Activated CD8-positive, alpha-beta memory T cell treated with anti-CD3 and anti-CD28 coated beads for 36 hours (primary cell): ENCODE results near the gene PPARA. TPM values are rescaled to one million over a fixed set of nuclear protein-coding genes. Genes with fewer than 3 reads are reported as not detected.
"Not testable (repeated sequence)": the region's sequence is repeated elsewhere in the genome, so short reads cannot be mapped to it uniquely, and the experiment has no call there.

Experiments used
- CTCF ChIA-PET: fragments of 350-600 bp; sonication (Branson Sonifier 250); formaldehyde crosslinking; loops from one replicate; lab custom pipeline; 2021; ENCODE audit warnings: antibody characterized with exemption; lab: Charles Lee
- POLR2A ChIA-PET: fragments of 350-600 bp; sonication (Branson Sonifier 250); formaldehyde crosslinking; loops from one replicate; lab custom pipeline; 2021; ENCODE audit warnings: antibody characterized with exemption; lab: Charles Lee
- total RNA-seq, 2 experiments: library from RNA; stranded (reverse); gene quantifications; one replicate each; pipeline ENCODE4 v1.2.3, GENCODE V29; 2021

The PPARA gene
- total RNA-seq, 2 experiments from 2014 or later: 12.1 to 12.3 TPM

GRCh38 chr22:46179748-46180147 is 29.4 kb downstream of the PPARA start:
- POLR2A ChIA-PET: no interaction called here
- CTCF ChIA-PET: no interaction called here

DNA sequence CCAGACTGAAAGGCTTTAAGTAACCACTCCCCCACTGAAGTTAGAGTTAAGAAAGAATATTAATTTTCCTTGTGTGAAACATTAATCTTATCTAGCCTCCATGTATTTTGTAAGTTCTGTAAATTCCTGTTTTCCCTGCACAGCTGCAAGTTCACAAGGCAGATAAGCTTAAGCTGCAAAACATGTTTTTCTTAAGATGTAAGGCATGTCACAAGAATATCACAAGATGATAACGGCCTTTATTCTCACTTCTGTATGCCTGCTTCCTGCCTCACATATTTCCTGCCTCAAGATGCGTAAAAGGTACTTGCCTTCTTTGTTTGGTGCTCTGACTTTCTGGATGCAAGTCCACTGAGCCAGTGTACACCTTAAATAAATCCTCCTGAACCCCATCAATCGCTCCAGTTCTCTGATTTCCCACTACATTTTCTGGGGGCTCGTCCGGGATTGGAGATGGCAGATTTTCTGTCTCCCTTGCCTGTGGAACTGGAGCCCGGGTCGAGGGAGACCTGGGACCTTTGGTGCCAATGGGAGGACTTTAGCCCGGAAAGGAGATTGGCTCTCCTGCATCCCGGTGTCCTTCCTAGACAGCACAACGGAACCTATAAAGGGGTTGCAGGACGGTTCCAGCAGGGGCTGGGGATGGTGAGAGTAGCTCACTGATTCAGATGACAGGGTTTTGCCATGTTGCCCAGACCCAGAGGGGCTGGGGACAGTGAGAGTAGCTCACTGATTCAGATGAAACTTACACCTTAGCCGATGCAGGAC is 30.2 kb downstream of the PPARA start:
- ChIA-PET CTCF (interaction anchor here (0.6 kb wide), 1 partner anchor 31 kb away, joined by 3 read pairs; no protein-coding TSS in a partner anchor), POLR2A (no interaction called here)

DNA sequence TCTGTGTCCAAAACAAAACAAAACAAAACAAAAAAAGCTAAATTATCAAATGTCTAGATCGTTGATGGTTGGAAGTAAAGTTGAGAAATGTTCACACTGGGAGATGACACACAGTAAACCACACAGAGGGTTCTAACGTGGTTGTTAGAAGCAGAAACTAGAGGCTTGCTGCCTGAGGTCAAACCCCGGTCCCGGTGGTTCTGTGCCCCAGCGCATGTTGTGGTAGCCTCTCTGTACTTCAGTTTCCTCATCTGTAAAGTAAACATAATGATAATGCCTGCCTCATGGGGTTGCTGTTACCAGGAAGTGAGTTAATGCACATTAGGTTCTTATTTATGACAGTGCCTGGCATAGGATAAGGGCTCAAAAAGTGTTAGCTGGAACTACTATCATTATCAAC is 33.4 kb downstream of the PPARA start:
- CTCF ChIA-PET: no interaction called here
- POLR2A ChIA-PET: interaction anchor here (0.6 kb wide), 1 partner anchor 513 kb away, joined by 3 read pairs; no protein-coding TSS in a partner anchor

DNA sequence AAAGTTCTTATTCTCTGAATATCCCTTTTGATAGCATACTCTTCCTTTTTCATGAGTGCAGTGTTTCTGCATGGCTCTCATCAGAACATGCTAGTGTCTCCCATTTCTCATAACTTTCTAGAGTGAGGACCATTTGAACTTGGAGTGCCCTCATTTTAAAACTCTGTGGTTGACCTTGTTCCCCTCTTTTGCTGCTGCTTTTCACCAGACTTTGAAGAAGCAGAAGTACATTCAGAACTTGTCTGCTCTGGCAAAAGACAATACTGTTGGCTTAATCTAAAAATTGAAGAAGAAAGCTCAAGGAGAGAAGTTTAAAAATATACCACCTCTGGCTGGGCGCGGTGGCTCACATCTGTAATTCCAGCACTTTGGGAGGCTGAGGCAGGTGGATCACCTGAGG is 35.0 kb downstream of the PPARA start:
- CTCF ChIA-PET: no interaction called here
- POLR2A ChIA-PET: no interaction called here

- ChIA-PET POLR2A (no interaction called here), CTCF (no interaction called here)
These were observed 37.5 kb downstream of the PPARA start for GRCh38 chr22:46187862-46188261.

DNA sequence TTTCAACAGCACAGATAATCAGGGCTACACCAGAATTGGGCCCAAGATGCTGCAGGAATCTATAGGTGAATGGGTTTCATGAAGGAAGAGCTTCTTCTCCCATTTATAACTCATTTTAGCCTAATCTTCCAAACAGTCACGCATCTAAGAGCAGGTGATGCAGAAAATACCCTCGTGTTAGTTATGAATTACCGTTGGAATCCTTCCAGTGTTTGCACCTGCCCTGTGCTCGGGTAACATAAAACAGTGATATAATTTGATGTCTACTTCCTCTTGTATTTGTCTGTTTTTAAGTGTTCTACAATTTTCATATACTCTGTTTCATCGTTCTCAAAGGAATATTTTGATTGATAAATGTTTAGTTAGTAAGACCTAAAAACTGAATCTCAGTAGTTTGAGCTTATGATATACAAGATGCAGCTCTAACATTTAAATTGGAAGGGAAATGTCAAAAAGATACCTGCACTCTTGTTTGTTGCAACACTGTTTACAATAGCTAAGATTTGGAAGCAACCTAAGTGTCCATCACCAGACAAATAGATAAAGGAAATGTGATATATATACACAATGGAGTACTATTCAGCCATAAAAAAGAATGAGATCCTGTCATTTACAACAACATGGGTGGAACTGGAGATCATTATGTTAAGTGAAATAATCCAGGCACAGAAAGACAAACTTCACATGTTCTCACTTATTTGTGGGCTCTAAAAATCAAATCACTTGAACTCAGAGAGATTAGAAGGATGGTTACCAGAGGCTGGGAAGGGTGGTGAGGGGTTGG is 42.1 kb downstream of the PPARA start:
- ChIA-PET CTCF (no interaction called here), POLR2A (no interaction called here)

DNA sequence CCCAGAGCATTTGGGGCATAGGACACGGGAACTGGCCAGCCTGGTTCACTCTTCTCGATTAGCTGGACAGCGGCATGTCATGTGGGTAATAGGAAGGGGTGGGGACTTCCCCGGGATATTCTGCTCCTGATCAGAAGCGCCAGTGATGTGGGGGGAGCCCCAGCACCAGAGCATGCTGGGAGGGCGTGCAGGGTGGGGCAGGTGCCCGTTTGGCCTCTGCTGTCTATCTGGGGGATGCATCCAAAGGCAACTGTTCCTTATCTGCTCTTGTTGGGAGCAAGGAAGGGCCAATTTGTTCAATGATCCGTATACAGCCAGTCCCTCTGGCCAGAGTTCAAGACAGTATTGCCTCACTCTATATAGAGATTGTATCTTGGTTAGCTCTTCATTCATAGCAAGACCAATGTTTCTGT is 43.6 kb downstream of the PPARA start:
- ChIA-PET POLR2A (no interaction called here), CTCF (interaction anchor here (0.7 kb wide), 2 partner anchors 31 to 598 kb away, joined by 3 to 4 read pairs; no protein-coding TSS in a partner anchor)

GRCh38 chr22:46195487-46196165 is 45.3 kb downstream of the PPARA start:
- ChIA-PET CTCF (interaction anchor here (0.6 kb wide), 1 partner anchor 51 kb away, joined by 4 read pairs; no protein-coding TSS in a partner anchor), POLR2A (no interaction called here)

DNA sequence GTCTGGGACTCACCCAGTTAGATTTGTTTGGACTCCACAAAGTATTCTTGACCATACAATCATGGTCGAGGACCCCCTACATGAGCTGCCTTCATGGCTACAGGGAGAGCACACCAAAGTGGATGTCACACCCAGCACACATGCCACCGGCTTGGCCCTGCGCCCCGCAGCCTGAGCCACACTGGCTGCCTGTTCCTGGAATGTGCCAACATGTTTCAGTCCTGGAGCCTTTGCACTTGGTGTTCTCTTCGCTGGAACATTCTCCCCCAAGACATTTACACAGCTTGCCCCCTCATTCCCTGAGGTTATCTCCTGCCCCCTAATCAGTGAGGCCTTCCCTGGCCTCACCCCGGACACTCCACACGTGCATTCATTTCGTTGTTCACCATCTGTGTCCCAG is 46.0 kb downstream of the PPARA start:
- ChIA-PET CTCF (interaction anchor here (0.6 kb wide), 1 partner anchor 52 kb away, joined by 4 read pairs; no protein-coding TSS in a partner anchor), POLR2A (no interaction called here)

DNA sequence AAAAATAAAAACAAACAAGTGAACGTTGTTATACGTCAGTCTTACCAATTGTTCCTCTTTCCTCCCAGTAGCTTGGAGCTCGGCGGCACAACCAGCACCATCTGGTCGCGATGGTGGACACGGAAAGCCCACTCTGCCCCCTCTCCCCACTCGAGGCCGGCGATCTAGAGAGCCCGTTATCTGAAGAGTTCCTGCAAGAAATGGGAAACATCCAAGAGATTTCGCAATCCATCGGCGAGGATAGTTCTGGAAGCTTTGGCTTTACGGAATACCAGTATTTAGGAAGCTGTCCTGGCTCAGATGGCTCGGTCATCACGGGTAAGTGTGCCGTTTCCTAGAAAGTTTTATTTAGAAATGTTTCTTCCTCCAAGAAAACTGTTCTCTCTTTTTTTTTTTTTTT is 47.9 kb downstream of the PPARA start:
- ChIA-PET CTCF (no interaction called here), POLR2A (interaction anchor here (0.6 kb wide), 1 partner anchor 269 kb away, joined by 3 read pairs; no protein-coding TSS in a partner anchor)

- CTCF ChIA-PET: interaction anchor here (0.8 kb wide), 1 partner anchor 63 kb away, joined by 3 read pairs; no protein-coding TSS in a partner anchor
- POLR2A ChIA-PET: not testable (repeated sequence)
These were observed 48.5 kb downstream of the PPARA start for GRCh38 chr22:46198806-46199205.

- CTCF ChIA-PET: interaction anchor here (0.7 kb wide), 1 partner anchor 17 kb away, joined by 3 read pairs; no protein-coding TSS in a partner anchor
- POLR2A ChIA-PET: no interaction called here
These were observed 50.9 kb downstream of the PPARA start for GRCh38 chr22:46201059-46201757.

DNA sequence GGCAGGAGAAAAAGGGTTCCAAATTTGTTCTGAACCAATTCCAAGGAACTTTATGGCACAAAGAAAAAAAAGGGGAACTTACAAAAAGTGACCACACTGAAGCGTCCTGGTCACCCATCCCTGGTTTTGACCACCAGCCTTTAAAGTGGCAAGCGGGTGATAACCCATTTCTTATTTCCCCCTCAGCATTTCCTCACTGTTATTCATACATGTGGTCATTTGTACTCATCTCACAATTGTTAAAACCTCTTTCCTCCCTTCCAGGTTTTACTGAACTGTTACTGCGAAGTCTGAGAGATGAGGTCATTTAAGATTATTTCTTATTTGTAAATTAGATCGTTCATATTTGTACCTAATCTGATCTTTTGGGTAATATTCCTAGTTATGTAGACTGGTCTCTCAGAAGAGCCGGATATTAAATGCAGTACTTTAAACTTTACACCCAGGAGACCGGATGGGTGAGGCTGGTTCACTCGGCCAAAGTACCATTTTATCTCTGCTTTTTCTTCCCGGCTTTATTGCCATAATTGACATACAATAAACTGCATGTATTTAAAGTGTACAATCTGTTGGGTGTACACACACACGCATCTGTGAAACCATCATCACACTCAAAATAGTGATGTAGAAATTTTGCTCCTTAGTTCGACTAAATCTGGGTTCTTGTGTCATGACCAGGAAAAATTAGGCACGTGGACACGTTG is 52.7 kb downstream of the PPARA start:
- CTCF ChIA-PET: no interaction called here
- POLR2A ChIA-PET: no interaction called here

- CTCF ChIA-PET: no interaction called here
- POLR2A ChIA-PET: no interaction called here
These were observed 53.3 kb downstream of the PPARA start for GRCh38 chr22:46203601-46203980.

DNA sequence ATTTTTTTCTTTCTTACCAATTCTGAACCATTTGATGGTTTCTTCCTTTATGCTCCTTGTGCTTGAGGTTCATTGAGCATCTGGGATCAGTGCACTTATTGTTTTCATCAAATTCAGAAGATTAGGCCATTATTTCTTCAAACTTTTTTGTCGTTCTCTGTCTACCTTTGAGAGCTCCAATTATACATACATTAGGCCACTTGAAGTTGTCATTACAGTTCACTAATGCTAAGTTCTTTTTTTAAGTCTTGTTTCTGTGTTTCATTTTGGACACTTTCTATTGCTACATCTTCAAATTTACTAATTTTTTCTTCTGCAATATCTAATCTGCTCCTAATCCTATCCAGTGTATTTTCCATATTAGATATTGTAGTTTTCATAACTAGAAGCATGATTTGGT is 58.9 kb downstream of the PPARA start:
- CTCF ChIA-PET: no interaction called here
- POLR2A ChIA-PET: no interaction called here

DNA sequence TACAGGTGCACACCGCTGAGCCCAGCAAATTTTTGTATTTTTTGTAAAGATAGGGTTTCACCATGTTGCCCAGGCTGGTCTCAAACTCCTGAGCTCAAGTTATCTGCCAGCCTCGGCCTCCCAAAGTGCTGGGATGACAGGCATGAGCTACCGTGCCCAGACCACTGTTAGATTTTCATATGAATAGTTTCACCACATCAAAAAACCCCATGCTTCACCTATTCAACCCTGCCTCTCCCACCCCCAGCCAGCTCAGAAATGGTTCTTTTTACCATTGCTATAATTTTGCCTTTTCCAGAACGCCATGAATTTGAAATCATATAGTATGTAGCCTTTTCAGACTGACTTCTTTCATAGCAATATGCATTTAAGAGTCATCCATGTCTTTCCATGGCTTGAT is 61.9 kb downstream of the PPARA start:
- ChIA-PET CTCF (no interaction called here), POLR2A (no interaction called here)

- ChIA-PET POLR2A (no interaction called here), CTCF (interaction anchor here (1.5 kb wide), 1 partner anchor 11 kb away, joined by 3 read pairs; no protein-coding TSS in a partner anchor)
These were observed 62.7 kb downstream of the PPARA start for GRCh38 chr22:46213052-46213451.

DNA sequence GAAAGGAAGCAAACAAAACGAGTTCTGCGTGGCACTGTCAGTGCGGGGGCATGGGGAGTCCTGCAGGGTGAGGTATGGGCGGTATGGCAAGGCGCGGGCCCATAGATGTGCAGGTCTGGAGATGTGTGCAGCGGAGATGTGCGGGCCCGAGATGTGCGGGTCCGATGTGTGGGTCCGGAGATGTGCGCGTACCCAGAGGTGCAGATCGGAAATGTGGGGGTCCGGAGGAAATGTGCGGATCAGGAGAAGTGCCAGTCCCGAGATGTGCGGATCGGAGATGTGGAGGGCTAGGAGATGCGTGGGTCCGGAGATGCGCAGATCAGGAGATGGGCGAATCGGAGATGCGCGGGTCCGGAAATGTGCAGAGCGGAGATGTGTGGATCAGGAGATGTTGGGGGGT is 63.8 kb downstream of the PPARA start:
- ChIA-PET CTCF (interaction anchor here (1.5 kb wide), 1 partner anchor 10 kb away, joined by 3 read pairs; no protein-coding TSS in a partner anchor), POLR2A (no interaction called here)
